ENCODE measurements around the gene NKX2-2.

The NKX2-2 gene

DNA sequence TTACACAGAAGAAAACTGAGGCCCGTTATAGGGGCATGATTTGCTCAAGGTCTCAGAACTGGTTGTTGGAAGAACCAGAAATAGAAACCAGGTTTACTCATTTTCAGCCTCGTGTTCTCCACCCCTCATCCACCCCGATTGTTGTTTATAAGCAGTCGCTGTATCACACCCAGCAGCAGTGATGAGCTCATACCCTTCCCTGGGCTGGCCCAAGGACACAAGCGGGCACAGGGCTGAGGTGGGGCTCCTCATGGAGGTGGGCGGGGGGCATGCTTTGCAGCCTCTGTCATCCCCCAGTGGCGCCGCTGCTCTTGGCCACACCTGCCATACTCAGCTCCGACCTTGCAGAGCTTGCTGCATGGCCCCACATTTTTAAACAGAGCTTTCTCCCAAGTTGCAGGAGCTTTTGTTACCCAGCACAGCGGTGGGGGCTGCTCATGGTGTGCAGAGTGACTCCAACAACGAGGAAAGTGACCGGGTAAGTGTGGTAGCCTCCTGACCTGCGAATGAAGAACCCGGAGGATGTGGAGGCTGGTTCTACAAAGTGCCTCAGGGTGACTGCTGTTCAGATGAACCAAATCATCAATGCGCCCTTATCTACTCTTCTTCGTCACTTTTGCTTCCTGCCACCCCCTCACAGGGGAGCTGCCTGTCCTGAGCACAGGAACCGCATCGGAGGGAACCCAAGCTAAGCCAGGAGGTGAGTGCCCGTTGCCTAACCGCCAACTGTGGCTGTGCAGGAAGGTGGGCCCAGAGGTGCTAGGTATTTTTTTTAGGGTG, 43.6 kb upstream of the NKX2-2 start:
- no peaks in the 10 kb centered on the region for H3K9me3 ChIP-seq (ENCODE audit: control insufficient read depth, insufficient read depth, low read depth, low read length)
- H3K36me3 ChIP-seq (ENCODE audit: control insufficient read depth in 2 of 2, insufficient read depth in 1 of 2, low read length in 2 of 2): no peaks in the 10 kb centered on the region
- no peak overlapping the region for H3K27ac ChIP-seq (ENCODE audit: extremely low read depth, low read depth, low read length)
- CTCF ChIA-PET: interaction anchor here (1.0 to 2.3 kb wide), 6 partner anchors 9 to 720 kb away, joined by 3 to 12 read pairs (median 6); no protein-coding TSS in a partner anchor
- H3K4me3 ChIP-seq (ENCODE audit: low read depth, low read length): no peak overlapping the region
- no peaks in the 10 kb centered on the region for H3K4me1 ChIP-seq (ENCODE audit: control insufficient read depth, insufficient read depth, low read length)
- POLR2A ChIA-PET: no interaction called here
- TF ChIP-seq KLF1 (tag by site-specific recombination; IDR thresholded peaks at IDR 0.05) (peak; percentile 81), ZNF169 (tag by site-specific recombination; IDR thresholded peaks at IDR 0.05) (no peak)

DNA sequence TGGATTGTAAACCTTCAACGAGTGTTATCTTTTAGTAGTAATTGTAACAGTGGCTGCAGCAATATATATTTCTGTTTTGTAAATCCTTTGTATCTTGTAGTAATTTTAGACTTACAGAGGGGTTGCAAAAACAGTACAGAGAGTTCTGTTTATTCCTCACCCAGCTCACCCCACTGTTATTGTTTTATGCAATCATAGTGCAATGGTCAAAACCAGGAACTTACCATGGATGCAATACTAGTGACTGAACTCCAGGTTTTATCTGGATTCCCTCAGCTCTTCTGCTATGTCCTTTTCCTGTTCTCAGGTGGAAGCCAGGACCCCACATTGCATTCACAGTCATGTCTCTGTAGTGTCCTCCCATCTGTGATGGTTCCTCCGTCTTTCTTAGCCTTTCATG, 42.5 kb upstream of the NKX2-2 start:
- Histone ChIP-seq H3K36me3 (ENCODE audit: control insufficient read depth in 2 of 2, insufficient read depth in 1 of 2, low read length in 2 of 2) (no peaks in the 10 kb centered on the region), H3K4me1 (ENCODE audit: control insufficient read depth, insufficient read depth, low read length) (no peaks in the 10 kb centered on the region), H3K9me3 (ENCODE audit: control insufficient read depth, insufficient read depth, low read depth, low read length) (no peaks in the 10 kb centered on the region), H3K27ac (ENCODE audit: extremely low read depth, low read depth, low read length) (no peak overlapping the region), H3K4me3 (ENCODE audit: low read depth, low read length) (no peak overlapping the region)
- ChIA-PET POLR2A (no interaction called here), CTCF (interaction anchor here (0.6 to 2.3 kb wide), 6 partner anchors 10 to 731 kb away, joined by 3 to 12 read pairs (median 5); no protein-coding TSS in a partner anchor)
- TF ChIP-seq ZNF791 (tag by site-specific recombination; IDR thresholded peaks at IDR 0.05) (no peak), ZNF510 (tag by site-specific recombination; IDR thresholded peaks at IDR 0.05; ENCODE audit: insufficient replicate concordance) (no peak), GLI2 (tag by site-specific recombination; IDR thresholded peaks at IDR 0.05; ENCODE audit: borderline replicate concordance, low read depth) (no peak), BCL11B (tag by site-specific recombination; IDR thresholded peaks at IDR 0.05; ENCODE audit: low read depth) (no peak), ZNF670 (tag by site-specific recombination; IDR thresholded peaks at IDR 0.05; ENCODE audit: low read depth) (no peak)
- TF ChIP-seq, protein P1, sequence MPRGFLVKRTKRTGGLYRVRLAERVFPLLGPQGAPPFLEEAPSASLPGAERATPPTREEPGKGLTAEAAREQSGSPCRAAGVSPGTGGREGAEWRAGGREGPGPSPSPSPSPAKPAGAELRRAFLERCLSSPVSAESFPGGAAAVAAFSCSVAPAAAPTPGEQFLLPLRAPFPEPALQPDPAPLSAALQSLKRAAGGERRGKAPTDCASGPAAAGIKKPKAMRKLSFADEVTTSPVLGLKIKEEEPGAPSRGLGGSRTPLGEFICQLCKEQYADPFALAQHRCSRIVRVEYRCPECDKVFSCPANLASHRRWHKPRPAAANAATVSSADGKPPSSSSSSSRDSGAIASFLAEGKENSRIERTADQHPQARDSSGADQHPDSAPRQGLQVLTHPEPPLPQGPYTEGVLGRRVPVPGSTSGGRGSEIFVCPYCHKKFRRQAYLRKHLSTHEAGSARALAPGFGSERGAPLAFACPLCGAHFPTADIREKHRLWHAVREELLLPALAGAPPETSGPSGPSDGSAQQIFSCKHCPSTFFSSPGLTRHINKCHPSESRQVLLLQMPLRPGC (tag by site-specific recombination; IDR thresholded peaks at IDR 0.05): no peak

DNA sequence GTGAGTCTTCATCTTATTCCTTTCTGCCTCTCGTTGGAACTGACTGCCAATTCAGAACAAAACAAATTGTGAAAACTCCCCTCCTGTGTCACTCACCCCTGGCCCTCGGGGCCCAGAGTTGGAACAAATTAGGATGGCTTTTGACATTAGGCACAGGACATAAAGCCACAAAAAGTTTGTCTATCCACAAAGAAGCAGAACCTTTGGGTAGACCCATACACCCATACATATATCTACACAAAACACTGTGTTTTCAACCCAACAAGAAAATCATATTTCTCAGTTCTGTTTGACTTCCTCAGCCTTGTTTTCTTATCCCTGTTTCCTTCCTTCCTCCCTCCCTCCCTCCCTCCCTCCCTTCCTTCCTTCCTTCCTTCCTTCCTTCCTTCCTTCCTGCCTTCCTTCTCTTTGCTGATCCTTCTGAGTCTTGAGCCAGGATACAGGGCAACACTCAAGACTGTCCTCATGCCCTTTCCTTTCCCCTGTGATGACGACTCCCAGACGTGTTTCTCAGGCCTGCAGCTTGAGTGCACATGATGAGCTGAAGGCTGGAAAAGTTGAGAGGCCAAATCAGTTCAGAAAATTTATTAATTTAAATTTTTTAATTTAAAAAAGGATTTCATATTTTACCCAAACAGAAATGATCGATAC, 41.7 kb upstream of the NKX2-2 start:
- CTCF ChIA-PET: interaction anchor here (0.6 to 2.3 kb wide), 6 partner anchors 13 to 730 kb away, joined by 3 to 12 read pairs (median 3); no protein-coding TSS in a partner anchor
- no peak overlapping the region for H3K4me3 ChIP-seq (ENCODE audit: low read depth, low read length)
- TF ChIP-seq ZNF560 (tag by site-specific recombination; IDR thresholded peaks at IDR 0.05; ENCODE audit: borderline replicate concordance) (no peak), ZNF830 (tag by site-specific recombination; IDR thresholded peaks at IDR 0.05; ENCODE audit: low read depth) (no peak), SCRT1 (tag by site-specific recombination; IDR thresholded peaks at IDR 0.05; ENCODE audit: borderline replicate concordance) (no peak), ZNF473 (tag by site-specific recombination; IDR thresholded peaks at IDR 0.05) (no peak), WT1 (tag by site-specific recombination; IDR thresholded peaks at IDR 0.05) (no peak), ZNF621 (tag by site-specific recombination; IDR thresholded peaks at IDR 0.05) (no peak), ZNF354C (tag by site-specific recombination; IDR thresholded peaks at IDR 0.05; ENCODE audit: borderline replicate concordance, low read depth) (no peak), ZSCAN30 (tag by site-specific recombination; IDR thresholded peaks at IDR 0.05) (no peak)

More for the DNA sequence above, 41.7 kb upstream of the NKX2-2 start:
- Histone ChIP-seq H3K36me3 (ENCODE audit: control insufficient read depth in 2 of 2, insufficient read depth in 1 of 2, low read length in 2 of 2) (no peaks in the 10 kb centered on the region), H3K9me3 (ENCODE audit: control insufficient read depth, insufficient read depth, low read depth, low read length) (no peaks in the 10 kb centered on the region), H3K4me1 (ENCODE audit: control insufficient read depth, insufficient read depth, low read length) (no peaks in the 10 kb centered on the region), H3K27ac (ENCODE audit: extremely low read depth, low read depth, low read length) (no peak overlapping the region)
- POLR2A ChIA-PET: interaction anchor here (0.7 kb wide), 1 partner anchor 24 kb away, joined by 3 read pairs; no protein-coding TSS in a partner anchor
